Suprapubic skin (tissue), 4 donors: Measurements from ENCODE around the gene FRMD4B. TPM values are rescaled to one million over a fixed set of nuclear protein-coding genes. Genes with fewer than 3 reads are reported as not detected.

ENCODE experiments used
- DNase-seq, 2 donors: peaks; one replicate each; pipeline ENCODE4 v3.0.0-alpha.2; 2019; ENCODE audit warnings: low spot score in 2 of 2
- H3K27ac ChIP-seq: fragments of 200-600 bp; sonication (generic); one replicate; pipeline ENCODE4 v1.5.1; 2019
- H3K27me3 ChIP-seq: fragments of 200-600 bp; sonication (generic); one replicate; pipeline ENCODE4 v1.5.1; 2019
- H3K36me3 ChIP-seq: fragments of 200-600 bp; sonication (generic); one replicate; pipeline ENCODE4 v1.5.1; 2019
- H3K4me1 ChIP-seq: fragments of 200-600 bp; sonication (generic); one replicate; pipeline ENCODE4 v1.5.1; 2019
- H3K4me3 ChIP-seq: fragments of 200-600 bp; sonication (generic); one replicate; pipeline ENCODE4 v1.5.1; 2019; ENCODE audit warnings: mild to moderate bottlenecking
- H3K9me3 ChIP-seq: fragments of 200-600 bp; sonication (generic); one replicate; pipeline ENCODE4 v1.5.1; 2019
- EP300 ChIP-seq: sonication (generic); formaldehyde crosslinking; IDR thresholded peaks from one replicate; pipeline ENCODE4 v1.6.1; 2017; ENCODE audit warnings: antibody characterized with exemption
- POLR2A ChIP-seq, 2 donors: fragments of 450-650 bp; IDR thresholded peaks; one replicate each; pipeline ENCODE4 v1.6.1; 2017; ENCODE audit warnings: antibody characterized with exemption in 2 of 2, mild to moderate bottlenecking in 2 of 2, moderate library complexity in 2 of 2
- POLR2AphosphoS5 ChIP-seq, 3 donors: sonication (generic); formaldehyde crosslinking; IDR thresholded peaks; one replicate each; pipeline ENCODE4 v1.6.1; 2017; ENCODE audit warnings: antibody characterized with exemption in 3 of 3
- WGBS: methylation state at CpG from one replicate; pipeline ENCODE4 v1.1.5; 2018; 5-methylcytosine and 5-hydroxymethylcytosine counted together
- total RNA-seq, 4 donors: library from RNA; depleted of rRNA; stranded (reverse); fragments of >200 nt; gene quantifications; one replicate each; pipeline ENCODE4 v1.1.0, GENCODE V29; 2016
- TF ChIP-seq, protein P1 (sequence below), 2 donors: fragments of 200-600 bp in 1 of 2; fragments of 450-650 bp in 1 of 2; sonication (generic) in 1 of 2; IDR thresholded peaks; one replicate each; pipeline ENCODE4 v1.5.1; 2016 to 2019; ENCODE audit warnings: antibody characterized with exemption in 2 of 2, mild to moderate bottlenecking in 1 of 2, moderate library complexity in 1 of 2

Gene FRMD4B
- total RNA-seq, 4 donors from 2014 or later, result 53.8 to 75.3 (median 67.8) TPM

DNA sequence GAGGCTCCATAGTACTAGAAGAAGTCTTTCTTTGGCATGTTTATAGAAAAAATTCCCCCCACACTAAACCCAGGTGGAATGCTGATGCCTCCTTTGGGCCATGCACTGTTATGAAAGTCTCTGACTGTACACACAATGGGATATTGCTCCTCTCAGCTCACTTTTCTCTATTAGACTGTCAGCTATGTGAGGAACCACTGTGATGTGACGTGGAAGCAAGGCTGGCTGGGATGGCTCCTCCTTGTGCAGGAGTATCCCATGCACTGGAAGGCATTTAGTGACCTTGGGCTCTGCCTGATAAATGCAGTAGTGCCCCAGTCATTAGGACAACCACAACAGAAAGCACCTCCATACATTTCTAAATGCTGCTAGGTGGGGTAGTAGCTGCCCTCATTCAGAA lies 5.7 kb upstream of the FRMD4B start:
- 93% methylated on average over 1 of the region's 1 CpG for WGBS
- Histone ChIP-seq H3K4me1 (peaks cover 9% of the 10 kb centered on the region), H3K36me3 (no peaks in the 10 kb centered on the region), H3K27me3 (peaks cover 7% of the 10 kb centered on the region), H3K9me3 (no peaks in the 10 kb centered on the region), H3K27ac (no peak overlapping the region), H3K4me3 (no peak overlapping the region)
- no peak for TF ChIP-seq EP300
- DNase-seq, result no peak

DNA sequence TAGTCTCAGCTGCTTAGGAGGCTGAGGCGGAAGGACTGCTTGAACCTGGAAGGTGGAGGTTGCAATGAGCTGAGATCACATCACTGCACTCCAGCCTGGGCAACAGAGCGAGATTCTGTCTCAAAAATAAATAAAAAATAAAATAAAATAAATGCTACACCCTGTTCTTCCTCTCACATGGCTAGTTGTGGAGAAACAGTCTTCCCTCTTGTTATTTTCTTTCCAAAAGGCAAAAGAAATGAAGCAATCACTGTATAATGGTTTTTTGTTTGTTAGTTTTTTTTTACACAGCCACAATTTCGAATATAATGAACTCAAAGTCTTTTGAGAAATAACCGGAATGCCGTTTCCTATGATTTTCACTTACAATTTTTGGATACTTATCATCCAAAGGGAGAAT lies 4.9 kb upstream of the FRMD4B start:
- DNase-seq, result no peak
- no peak overlapping the region for H3K27ac ChIP-seq
- 86% methylated on average over 5 of the region's 5 CpGs for WGBS
- no peak for TF ChIP-seq EP300
- H3K27me3 ChIP-seq, result peaks cover 11% of the 10 kb centered on the region
- no peak overlapping the region for H3K4me3 ChIP-seq
- no peaks in the 10 kb centered on the region for H3K9me3 ChIP-seq
- peaks cover 17% of the 10 kb centered on the region for H3K4me1 ChIP-seq
- no peaks in the 10 kb centered on the region for H3K36me3 ChIP-seq

DNA sequence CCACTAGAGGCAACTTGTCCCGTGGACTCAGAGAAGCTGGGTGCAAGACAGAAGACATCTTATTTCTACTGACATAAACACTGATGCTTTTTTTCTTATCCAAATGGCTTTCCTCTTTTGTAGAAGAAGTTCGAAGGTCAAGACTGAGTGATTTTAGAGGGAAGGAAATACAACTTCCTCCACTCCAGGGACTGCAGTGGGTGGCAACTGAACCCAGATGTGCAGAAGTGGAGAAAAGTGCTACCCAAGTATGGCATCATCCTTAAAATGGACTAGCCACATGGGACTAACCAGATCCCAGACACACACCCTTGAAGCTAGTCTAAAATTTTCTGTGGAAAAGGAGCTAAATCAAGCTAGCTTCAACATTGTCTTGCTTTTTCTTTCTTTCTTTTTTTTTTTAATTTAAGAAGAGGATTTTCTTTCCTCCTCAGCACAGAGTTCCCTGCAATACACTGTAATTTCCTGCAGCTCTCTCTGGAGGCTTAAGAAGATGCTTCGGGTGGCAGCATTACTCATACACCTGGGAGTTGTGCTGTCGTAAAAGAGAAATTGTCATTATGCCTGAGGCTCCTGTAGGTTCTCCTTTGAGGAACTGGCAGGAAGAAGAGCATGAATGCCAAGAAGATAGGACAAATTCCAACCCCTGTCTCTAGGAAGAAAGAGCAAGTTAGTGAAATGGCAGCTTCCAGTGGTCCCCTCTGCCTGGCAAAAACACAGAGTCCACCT lies 3.8 kb upstream of the FRMD4B start:
- 31% methylated on average over 4 of the region's 4 CpGs for WGBS
- H3K9me3 ChIP-seq, result no peaks in the 10 kb centered on the region
- peaks cover 27% of the 10 kb centered on the region for H3K4me1 ChIP-seq
- H3K4me3 ChIP-seq, result no peak overlapping the region
- DNase-seq, result no peak
- no peak overlapping the region for H3K27ac ChIP-seq
- peaks cover 19% of the 10 kb centered on the region for H3K27me3 ChIP-seq
- TF ChIP-seq, protein P1, sequence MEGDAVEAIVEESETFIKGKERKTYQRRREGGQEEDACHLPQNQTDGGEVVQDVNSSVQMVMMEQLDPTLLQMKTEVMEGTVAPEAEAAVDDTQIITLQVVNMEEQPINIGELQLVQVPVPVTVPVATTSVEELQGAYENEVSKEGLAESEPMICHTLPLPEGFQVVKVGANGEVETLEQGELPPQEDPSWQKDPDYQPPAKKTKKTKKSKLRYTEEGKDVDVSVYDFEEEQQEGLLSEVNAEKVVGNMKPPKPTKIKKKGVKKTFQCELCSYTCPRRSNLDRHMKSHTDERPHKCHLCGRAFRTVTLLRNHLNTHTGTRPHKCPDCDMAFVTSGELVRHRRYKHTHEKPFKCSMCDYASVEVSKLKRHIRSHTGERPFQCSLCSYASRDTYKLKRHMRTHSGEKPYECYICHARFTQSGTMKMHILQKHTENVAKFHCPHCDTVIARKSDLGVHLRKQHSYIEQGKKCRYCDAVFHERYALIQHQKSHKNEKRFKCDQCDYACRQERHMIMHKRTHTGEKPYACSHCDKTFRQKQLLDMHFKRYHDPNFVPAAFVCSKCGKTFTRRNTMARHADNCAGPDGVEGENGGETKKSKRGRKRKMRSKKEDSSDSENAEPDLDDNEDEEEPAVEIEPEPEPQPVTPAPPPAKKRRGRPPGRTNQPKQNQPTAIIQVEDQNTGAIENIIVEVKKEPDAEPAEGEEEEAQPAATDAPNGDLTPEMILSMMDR (IDR thresholded peaks at IDR 0.05), result no peak
- TF ChIP-seq POLR2A (IDR thresholded peaks at IDR 0.05) (no peak), POLR2AphosphoS5 (IDR thresholded peaks at IDR 0.05) (no peak), EP300 (no peak)
- no peaks in the 10 kb centered on the region for H3K36me3 ChIP-seq

- no peaks in the 10 kb centered on the region for H3K9me3 ChIP-seq
- peaks cover 27% of the 10 kb centered on the region for H3K4me1 ChIP-seq
- peaks cover 19% of the 10 kb centered on the region for H3K27me3 ChIP-seq
- 80% methylated on average over 4 of the region's 4 CpGs for WGBS
- H3K4me3 ChIP-seq, result no peak overlapping the region
- no peaks in the 10 kb centered on the region for H3K36me3 ChIP-seq
- no peak overlapping the region for H3K27ac ChIP-seq
- DNase-seq, result no peak
- no peak for TF ChIP-seq POLR2AphosphoS5 (IDR thresholded peaks at IDR 0.05)
- no peak for TF ChIP-seq EP300
- TF ChIP-seq, protein P1 (IDR thresholded peaks at IDR 0.05), result no peak
- TF ChIP-seq POLR2A (IDR thresholded peaks at IDR 0.05), result no peak
Observed at GRCh38 chr3:69388241-69388640, 2.4 kb upstream of the FRMD4B start.

DNA sequence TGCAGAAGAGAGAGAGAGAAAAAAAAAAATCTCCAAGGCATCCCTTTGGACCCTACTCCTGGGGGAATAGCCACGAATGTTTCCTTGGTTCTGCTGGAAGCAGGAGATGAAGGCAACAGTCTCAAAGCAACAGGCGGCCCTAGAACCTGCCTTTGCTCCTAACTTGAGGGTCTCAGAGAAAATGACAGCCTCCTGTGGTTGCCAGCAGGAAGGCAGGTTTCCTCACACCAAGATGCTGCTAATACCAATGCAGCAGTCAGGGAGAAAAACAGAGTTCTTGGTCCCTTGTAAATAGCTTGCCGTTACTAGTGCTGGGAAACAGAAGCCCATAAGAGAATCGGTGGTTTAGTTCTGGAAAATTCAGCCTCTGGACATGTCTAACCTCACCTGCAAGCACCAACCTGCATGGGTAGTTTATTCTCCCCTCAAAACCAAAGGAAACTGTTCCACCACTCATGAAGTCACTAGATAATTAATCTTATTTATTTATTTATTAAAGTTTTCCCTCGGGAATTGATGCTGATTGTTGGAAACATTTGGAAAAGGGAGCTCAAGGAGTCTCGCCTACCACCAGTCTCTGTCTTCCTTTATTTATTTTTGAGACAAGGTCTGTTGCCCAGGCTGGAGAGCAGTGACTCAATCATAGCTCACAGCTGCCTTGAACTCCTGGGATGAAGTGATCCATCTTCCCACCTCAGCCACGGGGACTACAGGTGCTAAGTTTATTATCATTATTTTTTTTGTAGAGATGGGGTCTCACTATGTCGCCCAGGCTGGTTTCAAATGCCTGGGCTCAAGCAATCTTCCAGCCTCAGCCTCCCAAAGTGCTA lies 883 bp upstream of the FRMD4B start:
- Histone ChIP-seq H3K9me3 (no peaks in the 10 kb centered on the region), H3K4me1 (peaks cover 27% of the 10 kb centered on the region), H3K36me3 (no peaks in the 10 kb centered on the region), H3K4me3 (peak overlapping the region; percentile 72), H3K27ac (no peak overlapping the region), H3K27me3 (peaks cover 19% of the 10 kb centered on the region)
- TF ChIP-seq EP300 (no peak), POLR2A (IDR thresholded peaks at IDR 0.05) (no peak)
- TF ChIP-seq, protein P1 (IDR thresholded peaks at IDR 0.05), result no peak
- WGBS, result 42% methylated on average over 8 of the region's 8 CpGs
- DNase-seq, result no peak

- H3K27ac ChIP-seq, result peak overlapping the region; percentile 62
- 45% methylated on average over 11 of the region's 11 CpGs for WGBS
- H3K4me1 ChIP-seq, result peaks cover 27% of the 10 kb centered on the region
- H3K9me3 ChIP-seq, result no peaks in the 10 kb centered on the region
- TF ChIP-seq POLR2A (IDR thresholded peaks at IDR 0.05) (no peak), EP300 (no peak), POLR2AphosphoS5 (IDR thresholded peaks at IDR 0.05) (no peak)
- TF ChIP-seq, protein P1 (IDR thresholded peaks at IDR 0.05), result no peak
- peaks cover 19% of the 10 kb centered on the region for H3K27me3 ChIP-seq
- H3K4me3 ChIP-seq, result peak overlapping the region; percentile 72
- no peaks in the 10 kb centered on the region for H3K36me3 ChIP-seq
- no peak for DNase-seq
Observed at GRCh38 chr3:69385123-69385722, 665 bp downstream of the FRMD4B start.
